Astrocyte of the cerebellum (primary cell): ENCODE measurements around the gene CCM2L.

Experiments
- DNase-seq: peaks from one replicate; pipeline ENCODE4 v3.0.0-alpha.2; 2011; ENCODE audit warnings: low read depth
- H3K4me3 ChIP-seq: 2 replicates; pipeline ENCODE4 v1.5.1; 2011; ENCODE audit warnings: mild to moderate bottlenecking, low read depth, low read length, moderate library complexity
- in situ Hi-C: cut with HindIII; loops from 2 replicates; pipeline ENCODE4 v1.10.0; 2017; ENCODE audit warnings: low sequenced_read_pairs
- TF ChIP-seq, protein P1 (sequence below): IDR thresholded peaks from 2 replicates; pipeline ENCODE4 v1.5.1; 2012; ENCODE audit warnings: low read length, low read depth, moderate library complexity, mild to moderate bottlenecking; ENCODE audit errors: missing control alignments

The CCM2L gene

DNA sequence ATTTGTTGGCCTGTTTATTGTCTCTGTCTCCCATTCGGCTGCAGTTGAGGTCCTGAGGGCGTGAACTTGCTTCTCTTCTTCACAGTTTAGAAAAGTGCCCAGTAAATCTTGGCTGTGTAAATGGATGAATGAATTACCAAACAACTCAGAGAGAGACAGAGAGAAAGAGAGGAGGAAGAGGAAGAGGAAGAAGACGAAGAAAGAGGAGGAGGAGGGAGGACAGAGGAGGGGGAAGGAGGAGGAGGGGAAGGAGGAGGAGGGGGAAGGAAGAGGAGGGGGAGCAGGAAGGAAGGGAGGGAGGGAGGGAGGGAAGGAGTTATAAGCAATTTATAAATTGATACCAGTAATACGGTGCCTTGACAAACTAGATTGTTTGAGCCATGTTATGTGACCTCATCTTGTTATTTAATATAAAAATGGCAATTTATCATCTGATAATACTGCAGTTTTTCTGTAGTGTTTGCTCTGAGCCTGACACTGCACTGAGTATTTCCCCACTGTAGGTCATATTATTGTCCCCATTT is 60.5 kb downstream of the CCM2L start:
- in situ Hi-C loops: no loop called here
- TF ChIP-seq, protein P1, sequence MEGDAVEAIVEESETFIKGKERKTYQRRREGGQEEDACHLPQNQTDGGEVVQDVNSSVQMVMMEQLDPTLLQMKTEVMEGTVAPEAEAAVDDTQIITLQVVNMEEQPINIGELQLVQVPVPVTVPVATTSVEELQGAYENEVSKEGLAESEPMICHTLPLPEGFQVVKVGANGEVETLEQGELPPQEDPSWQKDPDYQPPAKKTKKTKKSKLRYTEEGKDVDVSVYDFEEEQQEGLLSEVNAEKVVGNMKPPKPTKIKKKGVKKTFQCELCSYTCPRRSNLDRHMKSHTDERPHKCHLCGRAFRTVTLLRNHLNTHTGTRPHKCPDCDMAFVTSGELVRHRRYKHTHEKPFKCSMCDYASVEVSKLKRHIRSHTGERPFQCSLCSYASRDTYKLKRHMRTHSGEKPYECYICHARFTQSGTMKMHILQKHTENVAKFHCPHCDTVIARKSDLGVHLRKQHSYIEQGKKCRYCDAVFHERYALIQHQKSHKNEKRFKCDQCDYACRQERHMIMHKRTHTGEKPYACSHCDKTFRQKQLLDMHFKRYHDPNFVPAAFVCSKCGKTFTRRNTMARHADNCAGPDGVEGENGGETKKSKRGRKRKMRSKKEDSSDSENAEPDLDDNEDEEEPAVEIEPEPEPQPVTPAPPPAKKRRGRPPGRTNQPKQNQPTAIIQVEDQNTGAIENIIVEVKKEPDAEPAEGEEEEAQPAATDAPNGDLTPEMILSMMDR: no peak
- H3K4me3 ChIP-seq: no peak overlapping the region
- DNase-seq: no peak

DNA sequence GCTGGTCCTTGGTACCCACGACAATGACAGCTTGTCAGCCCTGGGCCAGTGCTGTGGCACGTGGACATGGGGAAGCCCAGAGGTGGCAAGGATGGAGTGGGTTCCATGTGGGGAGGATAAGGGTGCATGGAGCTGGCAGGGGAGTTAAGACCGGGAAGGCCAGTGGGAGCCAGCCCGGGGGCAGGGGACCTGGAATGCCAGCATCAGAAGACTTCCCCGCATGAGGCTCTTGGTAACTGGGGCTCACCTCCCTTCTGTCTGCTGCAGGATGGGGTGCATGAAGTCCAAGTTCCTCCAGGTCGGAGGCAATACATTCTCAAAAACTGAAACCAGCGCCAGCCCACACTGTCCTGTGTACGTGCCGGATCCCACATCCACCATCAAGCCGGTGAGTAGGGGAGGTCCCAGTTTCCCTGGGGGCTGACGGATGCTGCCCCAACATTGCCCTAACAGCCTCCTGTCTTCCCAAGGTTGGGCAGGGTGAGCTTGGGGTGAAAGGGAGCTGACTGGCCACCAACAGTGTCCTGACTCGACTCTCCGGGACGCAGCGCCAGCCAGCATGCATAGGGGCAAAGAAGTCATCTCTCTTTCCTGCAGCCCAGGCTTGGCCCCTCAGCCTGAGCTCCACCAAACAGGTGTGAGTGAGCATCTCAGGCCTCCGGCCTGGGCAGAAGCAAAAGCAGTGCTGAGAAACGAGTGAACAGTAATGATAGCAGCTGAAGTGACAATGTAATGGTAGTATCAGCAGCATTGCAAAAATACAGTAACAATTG is 61.3 kb downstream of the CCM2L start:
- H3K4me3 ChIP-seq: no peak overlapping the region
- TF ChIP-seq, protein P1: no peak
- no peak for DNase-seq
- in situ Hi-C loops: no loop called here

- in situ Hi-C loops: no loop called here
- no peak overlapping the region for H3K4me3 ChIP-seq
- TF ChIP-seq, protein P1: no peak
- no peak for DNase-seq
These were observed 62.0 kb downstream of the CCM2L start for GRCh38 chr20:32072168-32072750.

DNA sequence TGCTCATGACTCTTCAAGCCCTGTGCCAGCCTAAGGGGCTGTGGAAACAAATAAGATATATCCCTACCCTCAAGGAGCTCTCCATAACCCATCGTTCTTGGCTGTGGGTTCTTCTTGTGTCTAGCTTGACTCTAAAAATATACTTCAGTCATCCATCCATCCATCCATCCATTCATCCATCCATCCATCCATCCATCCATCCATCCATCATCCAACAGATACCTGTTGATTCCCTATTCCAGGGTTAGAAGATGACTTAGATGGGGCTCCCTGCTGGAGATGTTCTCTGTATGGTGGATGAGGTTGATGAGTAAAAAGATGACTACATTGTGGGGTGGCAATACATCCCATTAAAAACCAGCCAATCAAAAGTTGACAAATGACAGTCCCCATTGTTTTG is 65.3 kb downstream of the CCM2L start:
- in situ Hi-C loops: no loop called here
- TF ChIP-seq, protein P1: no peak
- H3K4me3 ChIP-seq: no peak overlapping the region
- DNase-seq: no peak

GRCh38 chr20:32077190-32077589 is 67.0 kb downstream of the CCM2L start:
- TF ChIP-seq, protein P1: no peak
- in situ Hi-C loops: no loop called here
- no peak overlapping the region for H3K4me3 ChIP-seq
- DNase-seq: no peak

- in situ Hi-C loops: no loop called here
These were observed 68.1 kb downstream of the CCM2L start for GRCh38 chr20:32078322-32078721.

More at GRCh38 chr20:32078322-32078721, 68.1 kb downstream of the CCM2L start:
- H3K4me3 ChIP-seq: no peak overlapping the region
- TF ChIP-seq, protein P1: no peak
- DNase-seq: no peak
